Duodenal mucosa (tissue), 2 donors: ENCODE data around the gene NUP93.

ENCODE experiments used
- H3K27ac ChIP-seq: one replicate; pipeline ENCODE4 v1.7.0; 2013; ENCODE audit warnings: low read depth, low read length
- H3K27me3 ChIP-seq, 2 donors: one replicate each; pipeline ENCODE4 v1.7.0; 2013; ENCODE audit warnings: low read length in 2 of 2, control low read depth in 1 of 2; ENCODE audit not compliant: insufficient read depth in 2 of 2, control insufficient read depth in 1 of 2
- H3K36me3 ChIP-seq, 2 donors: one replicate each; pipeline ENCODE4 v1.7.0; 2013; ENCODE audit warnings: low read length in 2 of 2, control low read depth in 1 of 2; ENCODE audit not compliant: insufficient read depth in 2 of 2, control insufficient read depth in 1 of 2
- H3K4me1 ChIP-seq, 2 donors: one replicate each; pipeline ENCODE4 v1.7.0; 2013; ENCODE audit warnings: low read length in 2 of 2, control low read depth in 1 of 2; ENCODE audit not compliant: insufficient read depth in 2 of 2, control insufficient read depth in 1 of 2
- H3K4me3 ChIP-seq, 2 donors: one replicate each; pipeline ENCODE4 v1.7.0; 2013; ENCODE audit warnings: low read length in 2 of 2, low read depth in 1 of 2
- H3K9ac ChIP-seq, 2 donors: one replicate each; pipeline ENCODE4 v1.7.0; 2013; ENCODE audit warnings: low read length in 2 of 2, low read depth in 1 of 2
- H3K9me3 ChIP-seq, 2 donors: one replicate each; pipeline ENCODE4 v1.7.0; 2013; ENCODE audit warnings: low read length in 2 of 2, control low read depth in 1 of 2; ENCODE audit not compliant: control insufficient read depth in 1 of 2

Gene NUP93

GRCh38 chr16:56852401-56852730 is 122.4 kb downstream of the NUP93 start:
- H3K4me1 ChIP-seq, result no peaks in the 10 kb centered on the region
- no peaks in the 10 kb centered on the region for H3K9me3 ChIP-seq
- H3K9ac ChIP-seq, result no peak overlapping the region
- H3K27me3 ChIP-seq, result no peaks in the 10 kb centered on the region
- no peaks in the 10 kb centered on the region for H3K36me3 ChIP-seq
- H3K4me3 ChIP-seq, result no peak overlapping the region
- no peak overlapping the region for H3K27ac ChIP-seq

GRCh38 chr16:56852968-56853367 is 123.0 kb downstream of the NUP93 start:
- Histone ChIP-seq H3K9me3 (no peaks in the 10 kb centered on the region), H3K9ac (no peak overlapping the region), H3K27ac (no peak overlapping the region), H3K4me3 (no peak overlapping the region), H3K27me3 (no peaks in the 10 kb centered on the region), H3K4me1 (no peaks in the 10 kb centered on the region), H3K36me3 (no peaks in the 10 kb centered on the region)

GRCh38 chr16:56855201-56855600 is 125.3 kb downstream of the NUP93 start:
- Histone ChIP-seq H3K36me3 (no peaks in the 10 kb centered on the region), H3K27me3 (no peaks in the 10 kb centered on the region), H3K9ac (no peak overlapping the region), H3K27ac (no peak overlapping the region), H3K9me3 (no peaks in the 10 kb centered on the region), H3K4me3 (no peak overlapping the region), H3K4me1 (peaks cover 4 to 8% of the 10 kb centered on the region in 2 donors)

- Histone ChIP-seq H3K4me1 (peaks cover 9 to 13% of the 10 kb centered on the region in 2 donors), H3K4me3 (no peak overlapping the region), H3K36me3 (no peaks in the 10 kb centered on the region), H3K9ac (no peak overlapping the region), H3K27me3 (no peaks in the 10 kb centered on the region), H3K9me3 (no peaks in the 10 kb centered on the region), H3K27ac (no peak overlapping the region)
Measured at GRCh38 chr16:56855946-56856345, 126.0 kb downstream of the NUP93 start.

GRCh38 chr16:56856876-56857447 is 127.0 kb downstream of the NUP93 start:
- peaks cover 10 to 23% of the 10 kb centered on the region in 2 donors for H3K4me1 ChIP-seq
- H3K27me3 ChIP-seq, result no peaks in the 10 kb centered on the region
- no peaks in the 10 kb centered on the region for H3K9me3 ChIP-seq
- no peak overlapping the region for H3K4me3 ChIP-seq
- H3K9ac ChIP-seq, result no peak overlapping the region
- H3K36me3 ChIP-seq, result no peaks in the 10 kb centered on the region
- H3K27ac ChIP-seq, result no peak overlapping the region

- H3K36me3 ChIP-seq, result no peaks in the 10 kb centered on the region
- H3K9ac ChIP-seq, result no peak overlapping the region
- H3K9me3 ChIP-seq, result no peaks in the 10 kb centered on the region
- peaks cover 17 to 35% of the 10 kb centered on the region in 2 donors for H3K4me1 ChIP-seq
- H3K4me3 ChIP-seq, result no peak overlapping the region
- no peak overlapping the region for H3K27ac ChIP-seq
- no peaks in the 10 kb centered on the region for H3K27me3 ChIP-seq
Measured at GRCh38 chr16:56858374-56858773, 128.4 kb downstream of the NUP93 start.

- H3K4me3 ChIP-seq, result no peak overlapping the region
- H3K9ac ChIP-seq, result no peak overlapping the region
- no peaks in the 10 kb centered on the region for H3K9me3 ChIP-seq
- no peak overlapping the region for H3K27ac ChIP-seq
- H3K36me3 ChIP-seq, result no peaks in the 10 kb centered on the region
- H3K27me3 ChIP-seq, result no peaks in the 10 kb centered on the region
- peaks cover 17 to 35% of the 10 kb centered on the region in 2 donors for H3K4me1 ChIP-seq
Measured at GRCh38 chr16:56859636-56860035, 129.7 kb downstream of the NUP93 start.

GRCh38 chr16:56860226-56861020 is 130.5 kb downstream of the NUP93 start:
- H3K36me3 ChIP-seq, result no peaks in the 10 kb centered on the region
- no peak overlapping the region for H3K27ac ChIP-seq
- H3K9me3 ChIP-seq, result no peaks in the 10 kb centered on the region
- no peak overlapping the region for H3K9ac ChIP-seq
- H3K4me1 ChIP-seq, result peaks cover 17 to 35% of the 10 kb centered on the region in 2 donors
- H3K4me3 ChIP-seq, result no peak overlapping the region
- H3K27me3 ChIP-seq, result no peaks in the 10 kb centered on the region

- H3K27me3 ChIP-seq, result no peaks in the 10 kb centered on the region
Measured at GRCh38 chr16:56861092-56861610, 131.2 kb downstream of the NUP93 start.

GRCh38 chr16:56861756-56862155 is 131.8 kb downstream of the NUP93 start:
- Histone ChIP-seq H3K4me3 (no peak overlapping the region), H3K9ac (no peak overlapping the region), H3K9me3 (no peaks in the 10 kb centered on the region), H3K27ac (no peak overlapping the region), H3K36me3 (no peaks in the 10 kb centered on the region), H3K27me3 (no peaks in the 10 kb centered on the region), H3K4me1 (peaks cover 17 to 35% of the 10 kb centered on the region in 2 donors)

More at GRCh38 chr16:56861092-56861610, 131.2 kb downstream of the NUP93 start:
- H3K9ac ChIP-seq, result no peak overlapping the region
- H3K4me3 ChIP-seq, result no peak overlapping the region
- H3K9me3 ChIP-seq, result no peaks in the 10 kb centered on the region
- no peaks in the 10 kb centered on the region for H3K36me3 ChIP-seq
- H3K27ac ChIP-seq, result no peak overlapping the region
- peaks cover 17 to 35% of the 10 kb centered on the region in 2 donors for H3K4me1 ChIP-seq
